Neural crest cell (in vitro differentiated cells): ENCODE data around the gene CDH23. TPM values are rescaled to one million over a fixed set of nuclear protein-coding genes. Genes with fewer than 3 reads are reported as not detected.

Experiments used
- DNase-seq: peaks from one replicate; pipeline ENCODE4 v3.0.0; 2021; ENCODE audit warnings: low read depth, mixed read lengths, low spot score
- H3K27ac Mint-ChIP-seq: one replicate; pipeline ENCODE4 v1.8.0; 2021; ENCODE audit warnings: mild to moderate bottlenecking, mixed read lengths; ENCODE audit not compliant: unreplicated experiment
- H3K27me3 Mint-ChIP-seq: 2 replicates; pipeline ENCODE4 v1.8.0; 2021; ENCODE audit warnings: low read depth, mild to moderate bottlenecking, mixed read lengths
- H3K36me3 Mint-ChIP-seq: 2 replicates; pipeline ENCODE4 v1.8.0; 2021; ENCODE audit warnings: low read depth, mild to moderate bottlenecking, mixed read lengths
- H3K4me1 Mint-ChIP-seq: 2 replicates; pipeline ENCODE4 v1.8.0; 2021; ENCODE audit warnings: mixed read lengths
- H3K4me3 Mint-ChIP-seq: one replicate; pipeline ENCODE4 v1.8.0; 2021; ENCODE audit warnings: mild to moderate bottlenecking, mixed read lengths
- H3K9me3 Mint-ChIP-seq: 2 replicates; pipeline ENCODE4 v1.8.0; 2021; ENCODE audit warnings: mixed read lengths
- CTCF ChIP-seq: fragments of 200-600 bp; sonication (generic); conservative IDR thresholded peaks from 2 replicates; pipeline ENCODE4 v1.5.0; 2021; ENCODE audit warnings: antibody characterized with exemption, mild to moderate bottlenecking
- total RNA-seq: library from RNA; stranded (reverse); gene quantifications from 2 replicates; pipeline ENCODE4 v1.2.1, GENCODE V29; 2021

The CDH23 gene
- total RNA-seq, 1 donor from 2014 or later: 2.6 TPM

GRCh38 chr10:71681977-71682376, 285.3 kb downstream of the CDH23 start:
- no peak for DNase-seq
- H3K36me3 Mint-ChIP-seq: no peaks in the 10 kb centered on the region
- no peaks in the 10 kb centered on the region for H3K9me3 Mint-ChIP-seq
- H3K4me3 Mint-ChIP-seq: no peak overlapping the region
- H3K27me3 Mint-ChIP-seq: peaks cover 5% of the 10 kb centered on the region
- peaks cover 12% of the 10 kb centered on the region for H3K4me1 Mint-ChIP-seq
- H3K27ac Mint-ChIP-seq: peak overlapping the region; percentile 19
- no peak for TF ChIP-seq CTCF

GRCh38 chr10:71683301-71683700, 286.6 kb downstream of the CDH23 start:
- Mint-ChIP-seq H3K27ac (peak overlapping the region; percentile 43), H3K4me3 (no peak overlapping the region), H3K4me1 (peaks cover 16% of the 10 kb centered on the region), H3K9me3 (peaks cover 3% of the 10 kb centered on the region), H3K36me3 (peaks cover 4% of the 10 kb centered on the region), H3K27me3 (peaks cover 5% of the 10 kb centered on the region)
- TF ChIP-seq CTCF: no peak
- no peak for DNase-seq

GRCh38 chr10:71684356-71685173, 287.8 kb downstream of the CDH23 start:
- Mint-ChIP-seq H3K4me1 (peaks cover 16% of the 10 kb centered on the region), H3K27ac (no peak overlapping the region), H3K36me3 (peaks cover 4% of the 10 kb centered on the region), H3K9me3 (peaks cover 4% of the 10 kb centered on the region), H3K4me3 (no peak overlapping the region), H3K27me3 (peaks cover 5% of the 10 kb centered on the region)
- TF ChIP-seq CTCF: no peak
- no peak for DNase-seq

- peaks cover 16% of the 10 kb centered on the region for H3K4me1 Mint-ChIP-seq
- peaks cover 5% of the 10 kb centered on the region for H3K27me3 Mint-ChIP-seq
- H3K27ac Mint-ChIP-seq: no peak overlapping the region
- H3K9me3 Mint-ChIP-seq: peaks cover 4% of the 10 kb centered on the region
- TF ChIP-seq CTCF: no peak
- no peak for DNase-seq
- H3K36me3 Mint-ChIP-seq: peaks cover 4% of the 10 kb centered on the region
- H3K4me3 Mint-ChIP-seq: no peak overlapping the region
These were observed 289.0 kb downstream of the CDH23 start for GRCh38 chr10:71685554-71686232.

- H3K4me1 Mint-ChIP-seq: peaks cover 16% of the 10 kb centered on the region
- peaks cover 4% of the 10 kb centered on the region for H3K36me3 Mint-ChIP-seq
- no peak for DNase-seq
- H3K9me3 Mint-ChIP-seq: peaks cover 4% of the 10 kb centered on the region
- H3K4me3 Mint-ChIP-seq: no peak overlapping the region
- no peak for TF ChIP-seq CTCF
- H3K27ac Mint-ChIP-seq: no peak overlapping the region
- H3K27me3 Mint-ChIP-seq: peaks cover 5% of the 10 kb centered on the region
These were observed 290.4 kb downstream of the CDH23 start for GRCh38 chr10:71687077-71687476.
